ENCODE measurements around the gene FOXA1.

FOXA1 gene

DNA sequence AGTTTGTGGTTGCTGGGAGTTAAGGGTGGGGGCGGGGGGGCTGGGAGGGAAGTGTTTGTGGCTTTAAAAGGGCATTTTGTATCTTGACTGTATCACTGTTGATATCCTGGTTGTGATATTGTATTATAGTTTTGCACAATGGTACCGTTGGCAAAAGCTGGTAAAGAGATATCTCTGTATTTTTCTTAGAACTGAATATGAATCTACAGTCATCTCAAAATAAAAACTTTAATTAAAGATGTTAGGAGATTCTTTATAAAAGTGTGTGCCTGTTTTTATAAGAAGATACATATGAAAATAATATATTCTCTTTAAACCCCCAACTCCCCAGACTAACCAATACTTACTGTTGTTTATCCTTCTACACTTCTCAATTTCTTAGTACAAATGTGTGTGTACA lies 43.5 kb upstream of the FOXA1 start (continued):
- no peak for TF ChIP-seq ZNF16 (tag by site-specific recombination; IDR thresholded peaks at IDR 0.05; ENCODE audit: low read depth)
- TF ChIP-seq, protein P1, sequence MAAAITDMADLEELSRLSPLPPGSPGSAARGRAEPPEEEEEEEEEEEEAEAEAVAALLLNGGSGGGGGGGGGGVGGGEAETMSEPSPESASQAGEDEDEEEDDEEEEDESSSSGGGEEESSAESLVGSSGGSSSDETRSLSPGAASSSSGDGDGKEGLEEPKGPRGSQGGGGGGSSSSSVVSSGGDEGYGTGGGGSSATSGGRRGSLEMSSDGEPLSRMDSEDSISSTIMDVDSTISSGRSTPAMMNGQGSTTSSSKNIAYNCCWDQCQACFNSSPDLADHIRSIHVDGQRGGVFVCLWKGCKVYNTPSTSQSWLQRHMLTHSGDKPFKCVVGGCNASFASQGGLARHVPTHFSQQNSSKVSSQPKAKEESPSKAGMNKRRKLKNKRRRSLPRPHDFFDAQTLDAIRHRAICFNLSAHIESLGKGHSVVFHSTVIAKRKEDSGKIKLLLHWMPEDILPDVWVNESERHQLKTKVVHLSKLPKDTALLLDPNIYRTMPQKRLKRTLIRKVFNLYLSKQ (tag by site-specific recombination; IDR thresholded peaks at IDR 0.05; ENCODE audit: borderline replicate concordance), result no peak

DNA sequence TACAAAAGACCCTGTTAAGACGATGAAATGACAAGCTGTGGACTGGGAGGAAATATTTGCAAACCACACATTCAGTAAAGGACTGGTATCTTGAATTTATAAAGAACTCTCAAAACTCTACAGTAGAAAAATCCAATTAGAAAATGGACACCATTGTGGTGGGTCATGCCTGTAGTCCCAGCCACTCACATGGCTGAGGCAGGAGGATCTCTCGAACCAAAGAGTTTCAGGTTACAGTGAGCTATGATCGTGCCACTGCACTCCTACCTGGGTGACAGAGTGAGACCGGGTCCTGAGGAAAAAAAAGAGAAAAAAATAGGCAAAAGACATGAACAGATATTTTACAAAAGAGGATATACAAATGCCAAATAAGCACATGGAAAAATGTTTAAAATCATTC lies 42.3 kb upstream of the FOXA1 start:
- Histone ChIP-seq H3K9me3 (ENCODE audit: control insufficient read depth, insufficient read depth, low read depth, low read length) (no peaks in the 10 kb centered on the region), H3K36me3 (ENCODE audit: control insufficient read depth in 2 of 2, insufficient read depth in 1 of 2, low read length in 2 of 2) (no peaks in the 10 kb centered on the region; a peak in 1 of 3 replicates), H3K27ac (ENCODE audit: extremely low read depth, low read depth, low read length) (no peak overlapping the region), H3K4me1 (ENCODE audit: control insufficient read depth, insufficient read depth, low read length) (peaks cover 6% of the 10 kb centered on the region; the same call in 1 of the 2 replicates), H3K4me3 (ENCODE audit: low read depth, low read length) (no peak overlapping the region)
- TF ChIP-seq ZNF549 (tag by site-specific recombination; IDR thresholded peaks at IDR 0.05) (no peak), ZNF302 (tag by site-specific recombination; IDR thresholded peaks at IDR 0.05; ENCODE audit: low read depth) (no peak), ZNF24 (tag by site-specific recombination; IDR thresholded peaks at IDR 0.05) (no peak)
- ChIA-PET POLR2A (no interaction called here), CTCF (no interaction called here)

DNA sequence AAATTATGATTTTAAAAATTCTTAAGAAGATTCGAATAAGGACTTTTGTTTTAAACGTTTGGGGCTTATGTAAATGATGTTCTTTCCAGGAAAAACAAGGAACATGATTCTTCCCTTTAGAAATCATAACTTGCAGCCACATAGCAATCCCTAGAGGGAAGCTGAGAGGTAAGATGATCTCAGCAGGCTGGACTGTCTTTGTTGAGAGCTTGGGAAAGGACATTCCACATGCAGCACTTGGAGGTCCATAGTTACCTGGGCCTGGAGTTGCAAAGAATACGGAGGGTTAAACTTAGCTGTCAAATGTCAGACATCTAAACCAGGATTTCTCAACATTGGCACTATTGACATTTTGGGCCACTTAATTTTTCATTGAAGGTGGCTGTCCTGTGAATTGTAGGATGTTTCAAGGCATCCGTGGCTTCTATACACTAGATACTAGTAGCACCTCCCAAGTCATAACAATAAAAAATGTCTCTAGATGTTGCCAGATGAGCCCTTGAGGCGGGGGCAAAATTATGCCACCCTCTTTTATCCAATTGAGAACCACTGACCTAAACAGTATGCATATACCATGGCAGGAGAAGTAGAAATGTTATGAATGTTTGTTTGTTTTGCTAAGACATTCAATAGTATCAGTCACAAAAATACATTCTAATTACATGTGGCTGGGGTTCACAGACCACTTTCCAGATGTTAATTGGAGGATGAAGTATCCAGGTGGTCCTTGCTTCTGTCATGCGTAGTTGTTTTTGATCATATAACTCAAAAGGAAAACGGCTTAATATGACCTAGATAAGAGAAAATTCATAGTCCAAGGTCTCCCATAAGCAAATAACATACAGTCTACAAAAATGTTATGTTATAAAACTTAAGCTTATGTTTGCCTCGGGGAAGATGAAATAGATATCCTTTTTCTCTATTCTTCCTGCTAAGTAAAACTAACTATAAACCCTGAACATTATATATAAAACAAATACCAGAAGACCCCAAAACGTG lies 30.8 kb upstream of the FOXA1 start:
- Histone ChIP-seq H3K9me3 (ENCODE audit: control insufficient read depth, insufficient read depth, low read depth, low read length) (no peaks in the 10 kb centered on the region), H3K4me1 (ENCODE audit: control insufficient read depth, insufficient read depth, low read length) (no peaks in the 10 kb centered on the region), H3K36me3 (ENCODE audit: control insufficient read depth in 2 of 2, insufficient read depth in 1 of 2, low read length in 2 of 2) (no peaks in the 10 kb centered on the region), H3K4me3 (ENCODE audit: low read depth, low read length) (no peak overlapping the region), H3K27ac (ENCODE audit: extremely low read depth, low read depth, low read length) (no peak overlapping the region)
- CTCF ChIA-PET, result no interaction called here
- POLR2A ChIA-PET, result no interaction called here
- TF ChIP-seq ZNF423 (tag by site-specific recombination; IDR thresholded peaks at IDR 0.05) (no peak), YY2 (tag by site-specific recombination; IDR thresholded peaks at IDR 0.05) (no peak), ZNF560 (tag by site-specific recombination; IDR thresholded peaks at IDR 0.05; ENCODE audit: borderline replicate concordance) (no peak), ZNF37A (tag by site-specific recombination; IDR thresholded peaks at IDR 0.05) (no peak), ZNF169 (tag by site-specific recombination; IDR thresholded peaks at IDR 0.05) (no peak), ZNF239 (tag by site-specific recombination; IDR thresholded peaks at IDR 0.05) (no peak)
- TF ChIP-seq, protein P2, sequence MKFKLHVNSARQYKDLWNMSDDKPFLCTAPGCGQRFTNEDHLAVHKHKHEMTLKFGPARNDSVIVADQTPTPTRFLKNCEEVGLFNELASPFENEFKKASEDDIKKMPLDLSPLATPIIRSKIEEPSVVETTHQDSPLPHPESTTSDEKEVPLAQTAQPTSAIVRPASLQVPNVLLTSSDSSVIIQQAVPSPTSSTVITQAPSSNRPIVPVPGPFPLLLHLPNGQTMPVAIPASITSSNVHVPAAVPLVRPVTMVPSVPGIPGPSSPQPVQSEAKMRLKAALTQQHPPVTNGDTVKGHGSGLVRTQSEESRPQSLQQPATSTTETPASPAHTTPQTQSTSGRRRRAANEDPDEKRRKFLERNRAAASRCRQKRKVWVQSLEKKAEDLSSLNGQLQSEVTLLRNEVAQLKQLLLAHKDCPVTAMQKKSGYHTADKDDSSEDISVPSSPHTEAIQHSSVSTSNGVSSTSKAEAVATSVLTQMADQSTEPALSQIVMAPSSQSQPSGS (tag by site-specific recombination; IDR thresholded peaks at IDR 0.05; ENCODE audit: low read depth), result no peak
- TF ChIP-seq, protein P3, sequence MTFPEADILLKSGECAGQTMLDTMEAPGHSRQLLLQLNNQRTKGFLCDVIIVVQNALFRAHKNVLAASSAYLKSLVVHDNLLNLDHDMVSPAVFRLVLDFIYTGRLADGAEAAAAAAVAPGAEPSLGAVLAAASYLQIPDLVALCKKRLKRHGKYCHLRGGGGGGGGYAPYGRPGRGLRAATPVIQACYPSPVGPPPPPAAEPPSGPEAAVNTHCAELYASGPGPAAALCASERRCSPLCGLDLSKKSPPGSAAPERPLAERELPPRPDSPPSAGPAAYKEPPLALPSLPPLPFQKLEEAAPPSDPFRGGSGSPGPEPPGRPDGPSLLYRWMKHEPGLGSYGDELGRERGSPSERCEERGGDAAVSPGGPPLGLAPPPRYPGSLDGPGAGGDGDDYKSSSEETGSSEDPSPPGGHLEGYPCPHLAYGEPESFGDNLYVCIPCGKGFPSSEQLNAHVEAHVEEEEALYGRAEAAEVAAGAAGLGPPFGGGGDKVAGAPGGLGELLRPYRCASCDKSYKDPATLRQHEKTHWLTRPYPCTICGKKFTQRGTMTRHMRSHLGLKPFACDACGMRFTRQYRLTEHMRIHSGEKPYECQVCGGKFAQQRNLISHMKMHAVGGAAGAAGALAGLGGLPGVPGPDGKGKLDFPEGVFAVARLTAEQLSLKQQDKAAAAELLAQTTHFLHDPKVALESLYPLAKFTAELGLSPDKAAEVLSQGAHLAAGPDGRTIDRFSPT (tag by site-specific recombination; IDR thresholded peaks at IDR 0.05), result no peak

DNA sequence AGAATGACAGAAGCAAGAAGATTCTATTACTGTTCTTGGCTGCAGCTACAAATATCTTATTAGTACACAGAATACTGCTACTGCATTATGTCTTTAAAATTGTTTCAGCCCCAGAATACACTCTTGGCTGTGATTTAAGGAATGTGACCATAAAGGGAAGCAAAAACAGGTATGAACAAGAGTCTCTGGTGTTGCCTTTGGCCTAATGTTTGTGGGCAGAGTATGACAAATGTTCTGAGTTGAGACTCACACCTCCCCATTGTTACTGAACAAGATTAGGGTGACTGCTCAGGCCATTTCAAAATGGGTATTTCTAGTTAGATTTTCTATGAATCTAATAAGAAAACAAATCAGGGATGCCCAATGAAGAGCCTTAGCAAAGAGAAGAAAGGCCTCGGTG lies 28.9 kb upstream of the FOXA1 start:
- H3K9me3 ChIP-seq (ENCODE audit: control insufficient read depth, insufficient read depth, low read depth, low read length), result no peaks in the 10 kb centered on the region
- no peak overlapping the region for H3K4me3 ChIP-seq (ENCODE audit: low read depth, low read length)
- CTCF ChIA-PET, result interaction anchor here (0.6 to 0.8 kb wide), 2 partner anchors 40 to 1103 kb away, joined by 3 to 4 read pairs; no protein-coding TSS in a partner anchor
- no peaks in the 10 kb centered on the region for H3K36me3 ChIP-seq (ENCODE audit: control insufficient read depth in 2 of 2, insufficient read depth in 1 of 2, low read length in 2 of 2)
- H3K4me1 ChIP-seq (ENCODE audit: control insufficient read depth, insufficient read depth, low read length), result no peaks in the 10 kb centered on the region
- H3K27ac ChIP-seq (ENCODE audit: extremely low read depth, low read depth, low read length), result no peak overlapping the region
- POLR2A ChIA-PET, result no interaction called here
- TF ChIP-seq, protein P4, sequence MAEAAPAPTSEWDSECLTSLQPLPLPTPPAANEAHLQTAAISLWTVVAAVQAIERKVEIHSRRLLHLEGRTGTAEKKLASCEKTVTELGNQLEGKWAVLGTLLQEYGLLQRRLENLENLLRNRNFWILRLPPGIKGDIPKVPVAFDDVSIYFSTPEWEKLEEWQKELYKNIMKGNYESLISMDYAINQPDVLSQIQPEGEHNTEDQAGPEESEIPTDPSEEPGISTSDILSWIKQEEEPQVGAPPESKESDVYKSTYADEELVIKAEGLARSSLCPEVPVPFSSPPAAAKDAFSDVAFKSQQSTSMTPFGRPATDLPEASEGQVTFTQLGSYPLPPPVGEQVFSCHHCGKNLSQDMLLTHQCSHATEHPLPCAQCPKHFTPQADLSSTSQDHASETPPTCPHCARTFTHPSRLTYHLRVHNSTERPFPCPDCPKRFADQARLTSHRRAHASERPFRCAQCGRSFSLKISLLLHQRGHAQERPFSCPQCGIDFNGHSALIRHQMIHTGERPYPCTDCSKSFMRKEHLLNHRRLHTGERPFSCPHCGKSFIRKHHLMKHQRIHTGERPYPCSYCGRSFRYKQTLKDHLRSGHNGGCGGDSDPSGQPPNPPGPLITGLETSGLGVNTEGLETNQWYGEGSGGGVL (tag by site-specific recombination; IDR thresholded peaks at IDR 0.05), result no peak
- TF ChIP-seq, protein P5, sequence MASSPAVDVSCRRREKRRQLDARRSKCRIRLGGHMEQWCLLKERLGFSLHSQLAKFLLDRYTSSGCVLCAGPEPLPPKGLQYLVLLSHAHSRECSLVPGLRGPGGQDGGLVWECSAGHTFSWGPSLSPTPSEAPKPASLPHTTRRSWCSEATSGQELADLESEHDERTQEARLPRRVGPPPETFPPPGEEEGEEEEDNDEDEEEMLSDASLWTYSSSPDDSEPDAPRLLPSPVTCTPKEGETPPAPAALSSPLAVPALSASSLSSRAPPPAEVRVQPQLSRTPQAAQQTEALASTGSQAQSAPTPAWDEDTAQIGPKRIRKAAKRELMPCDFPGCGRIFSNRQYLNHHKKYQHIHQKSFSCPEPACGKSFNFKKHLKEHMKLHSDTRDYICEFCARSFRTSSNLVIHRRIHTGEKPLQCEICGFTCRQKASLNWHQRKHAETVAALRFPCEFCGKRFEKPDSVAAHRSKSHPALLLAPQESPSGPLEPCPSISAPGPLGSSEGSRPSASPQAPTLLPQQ (tag by site-specific recombination; IDR thresholded peaks at IDR 0.05), result no peak
- TF ChIP-seq ZNF324 (tag by site-specific recombination; IDR thresholded peaks at IDR 0.05) (no peak), ZNF146 (tag by site-specific recombination; IDR thresholded peaks at IDR 0.05) (no peak), ZNF585B (tag by site-specific recombination; IDR thresholded peaks at IDR 0.05) (no peak), GLIS2 (tag by site-specific recombination; IDR thresholded peaks at IDR 0.05) (no peak), ZNF169 (tag by site-specific recombination; IDR thresholded peaks at IDR 0.05) (no peak), ZBTB20 (tag by site-specific recombination; IDR thresholded peaks at IDR 0.05) (no peak), ZNF660 (tag by site-specific recombination; IDR thresholded peaks at IDR 0.05) (no peak)
